Measurements from ENCODE around the gene HOXD13.

The HOXD13 gene

GRCh38 chr2:176095421-176095820 is 2.9 kb downstream of the HOXD13 start:
- no peak for DNase-seq

GRCh38 chr2:176096243-176096985 is 3.9 kb downstream of the HOXD13 start:
- DNase-seq: no peak

- peak in 1 of 2 experiments; percentile 63 for DNase-seq
Observed at GRCh38 chr2:176096986-176097819, 4.7 kb downstream of the HOXD13 start.

GRCh38 chr2:176097820-176098365 is 5.4 kb downstream of the HOXD13 start:
- no peak for DNase-seq

- no peak for DNase-seq
Observed at GRCh38 chr2:176098366-176099158, 6.0 kb downstream of the HOXD13 start.

GRCh38 chr2:176099159-176099727 is 6.7 kb downstream of the HOXD13 start:
- no peak for DNase-seq

- DNase-seq: no peak
Observed at GRCh38 chr2:176099728-176100546, 7.4 kb downstream of the HOXD13 start, which contains the start of gene HOXD12. Gene HOXD12, plus strand, starts transcription at chr2:176099795. Its CDS starts 7 bp downstream, at chr2:176099802.

- no peak for DNase-seq
Observed at GRCh38 chr2:176100547-176101140, 8.1 kb downstream of the HOXD13 start.

- no peak for DNase-seq
Observed at GRCh38 chr2:176101216-176101830, 8.8 kb downstream of the HOXD13 start.

- no peak for DNase-seq
Observed at GRCh38 chr2:176101842-176102241, 9.3 kb downstream of the HOXD13 start.

GRCh38 chr2:176102309-176102866 is 9.9 kb downstream of the HOXD13 start:
- no peak for DNase-seq

- no peak for DNase-seq
Observed at GRCh38 chr2:176103194-176103593, 10.7 kb downstream of the HOXD13 start.

GRCh38 chr2:176103742-176104315 is 11.3 kb downstream of the HOXD13 start:
- no peak for DNase-seq

GRCh38 chr2:176104316-176105077 is 12.0 kb downstream of the HOXD13 start:
- DNase-seq: no peak

GRCh38 chr2:176105078-176105729 is 12.7 kb downstream of the HOXD13 start:
- no peak for DNase-seq

- DNase-seq: no peak
Observed at GRCh38 chr2:176105730-176106580, 13.4 kb downstream of the HOXD13 start.
